ENCODE data around the gene PIRT. TPM values are rescaled to one million over a fixed set of nuclear protein-coding genes. Genes with fewer than 3 reads are reported as not detected.

The PIRT gene
- total RNA-seq, 2 donors from 2014 or later = not detected

GRCh38 chr17:10843811-10844210 lies 5.9 kb upstream of the PIRT start:
- H3K36me3 Mint-ChIP-seq (ENCODE audit: insufficient read depth in 2 of 2) = no peaks in the 10 kb centered on the region
- ATAC-seq (replicated peaks in 1 of 2) (no peak), DNase-seq (no peak)
- no peaks in the 10 kb centered on the region for H3K9me3 Mint-ChIP-seq
- no peak overlapping the region for H3K27ac Mint-ChIP-seq
- H3K27me3 Mint-ChIP-seq (ENCODE audit: low read depth) = peaks cover 8% of the 10 kb centered on the region
- H3K4me3 Mint-ChIP-seq = peak overlapping the region in 1 of 2 donors; percentile 46
- peaks cover 9% of the 10 kb centered on the region for H3K4me1 Mint-ChIP-seq (ENCODE audit: low read depth)

- peaks cover 9% of the 10 kb centered on the region for H3K4me1 Mint-ChIP-seq (ENCODE audit: low read depth)
- no peak overlapping the region for H3K4me3 Mint-ChIP-seq
- no peaks in the 10 kb centered on the region for H3K9me3 Mint-ChIP-seq
- no peak for ATAC-seq (replicated peaks in 1 of 2)
- H3K27ac Mint-ChIP-seq = no peak overlapping the region
- H3K27me3 Mint-ChIP-seq (ENCODE audit: low read depth) = peaks cover 8% of the 10 kb centered on the region
- no peak for DNase-seq
- H3K36me3 Mint-ChIP-seq (ENCODE audit: insufficient read depth in 2 of 2) = no peaks in the 10 kb centered on the region
These were observed 4.8 kb upstream of the PIRT start for GRCh38 chr17:10842658-10843057.

DNA sequence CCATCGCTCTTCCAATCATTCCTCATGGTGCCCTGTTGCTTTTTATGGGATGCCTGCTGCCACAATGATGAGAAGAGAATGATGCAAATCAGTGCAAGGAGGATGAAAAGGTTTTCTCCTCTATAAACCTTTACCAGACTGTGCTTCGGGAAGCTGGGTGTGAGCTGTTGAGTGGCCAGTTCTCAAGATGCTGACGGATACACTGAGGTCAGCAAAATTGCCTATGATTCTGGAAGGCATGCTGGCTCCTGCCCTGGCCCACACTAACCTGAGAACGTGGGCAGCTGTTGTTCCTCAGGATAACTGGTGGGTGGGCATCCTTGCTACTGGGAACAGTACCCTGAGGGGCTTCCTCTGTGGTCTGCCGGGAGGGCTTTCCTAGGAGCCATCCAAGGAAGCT lies 795 bp upstream of the PIRT start:
- H3K4me1 Mint-ChIP-seq (ENCODE audit: low read depth) = no peaks in the 10 kb centered on the region
- H3K27me3 Mint-ChIP-seq (ENCODE audit: low read depth) = peaks cover 3% of the 10 kb centered on the region
- no peak overlapping the region for H3K27ac Mint-ChIP-seq
- no peak for DNase-seq
- H3K36me3 Mint-ChIP-seq (ENCODE audit: insufficient read depth in 2 of 2) = no peaks in the 10 kb centered on the region
- no peak for ATAC-seq (replicated peaks in 1 of 2)
- H3K4me3 Mint-ChIP-seq = no peak overlapping the region
- H3K9me3 Mint-ChIP-seq = no peaks in the 10 kb centered on the region

DNA sequence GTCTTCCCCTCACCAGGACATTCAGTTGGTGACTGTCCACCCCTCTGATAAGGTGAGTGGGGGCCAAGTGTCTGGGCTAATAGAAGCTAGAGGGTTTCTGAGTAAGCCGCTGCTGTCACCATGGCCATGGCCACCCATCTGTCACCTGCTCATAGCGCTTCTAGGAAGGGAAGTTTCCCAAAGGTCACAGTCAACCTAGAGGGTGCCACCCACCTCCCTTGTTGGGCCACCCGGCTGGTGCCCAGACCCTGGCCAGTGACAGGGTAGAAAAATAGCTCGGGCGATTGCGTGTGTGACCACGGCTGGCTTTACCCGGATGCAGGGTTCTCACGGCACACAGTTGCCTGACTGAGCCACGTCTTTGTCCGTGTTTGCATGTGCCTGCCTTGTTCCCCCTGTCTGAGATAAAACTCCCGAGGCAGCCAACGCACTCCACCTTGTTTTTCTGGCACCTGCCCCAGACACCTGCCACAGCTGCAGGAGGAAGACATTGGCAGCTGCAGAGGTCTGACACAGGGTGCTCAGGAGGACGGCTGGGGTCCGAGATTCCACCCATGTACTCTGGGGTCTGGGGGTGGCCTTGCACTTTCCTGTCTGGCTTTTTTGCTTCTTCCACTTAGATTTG lies 809 bp downstream of the PIRT start:
- no peak overlapping the region for H3K27ac Mint-ChIP-seq
- no peak for ATAC-seq (replicated peaks in 1 of 2)

GRCh38 chr17:10836145-10836544 lies 1.7 kb downstream of the PIRT start:
- no peaks in the 10 kb centered on the region for H3K9me3 Mint-ChIP-seq
- H3K4me3 Mint-ChIP-seq = no peak overlapping the region
- DNase-seq = no peak
- no peaks in the 10 kb centered on the region for H3K27me3 Mint-ChIP-seq (ENCODE audit: low read depth)
- no peak for ATAC-seq (replicated peaks in 1 of 2)
- no peaks in the 10 kb centered on the region for H3K4me1 Mint-ChIP-seq (ENCODE audit: low read depth)
- H3K36me3 Mint-ChIP-seq (ENCODE audit: insufficient read depth in 2 of 2) = no peaks in the 10 kb centered on the region
- H3K27ac Mint-ChIP-seq = no peak overlapping the region

More for the DNA sequence above, 809 bp downstream of the PIRT start:
- H3K9me3 Mint-ChIP-seq = no peaks in the 10 kb centered on the region
- no peak for DNase-seq
- no peak overlapping the region for H3K4me3 Mint-ChIP-seq
- no peaks in the 10 kb centered on the region for H3K27me3 Mint-ChIP-seq (ENCODE audit: low read depth)
- H3K36me3 Mint-ChIP-seq (ENCODE audit: insufficient read depth in 2 of 2) = no peaks in the 10 kb centered on the region
- no peaks in the 10 kb centered on the region for H3K4me1 Mint-ChIP-seq (ENCODE audit: low read depth)

DNA sequence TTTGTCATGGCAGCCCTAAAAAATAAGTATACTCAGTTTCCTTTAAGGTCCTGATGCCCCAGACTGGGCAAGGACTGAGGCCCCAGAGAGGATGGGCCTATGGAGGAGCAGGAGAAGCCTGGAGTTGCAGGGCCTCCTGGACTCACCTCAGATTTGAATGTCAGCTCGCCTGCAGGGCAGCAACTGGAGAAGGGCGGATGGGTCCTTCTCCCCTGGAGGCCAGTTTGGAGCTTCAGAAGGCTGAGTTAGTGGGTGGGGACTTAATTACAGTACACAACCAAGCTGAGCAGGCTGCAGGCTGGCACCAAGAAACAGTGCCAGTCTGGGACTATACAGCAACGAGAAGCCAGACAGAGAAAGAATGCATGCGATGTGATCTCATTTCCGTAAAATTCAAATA lies 6.2 kb downstream of the PIRT start:
- Mint-ChIP-seq H3K27me3 (ENCODE audit: low read depth) (peaks cover 9% of the 10 kb centered on the region), H3K4me3 (no peak overlapping the region), H3K9me3 (no peaks in the 10 kb centered on the region), H3K27ac (no peak overlapping the region), H3K36me3 (ENCODE audit: insufficient read depth in 2 of 2) (no peaks in the 10 kb centered on the region), H3K4me1 (ENCODE audit: low read depth) (no peaks in the 10 kb centered on the region)
- no peak for ATAC-seq (replicated peaks in 1 of 2)
- DNase-seq = no peak

- Mint-ChIP-seq H3K27ac (no peak overlapping the region), H3K9me3 (no peaks in the 10 kb centered on the region), H3K36me3 (ENCODE audit: insufficient read depth in 2 of 2) (no peaks in the 10 kb centered on the region), H3K27me3 (ENCODE audit: low read depth) (peaks cover 9% of the 10 kb centered on the region), H3K4me3 (no peak overlapping the region), H3K4me1 (ENCODE audit: low read depth) (no peaks in the 10 kb centered on the region)
- no peak for DNase-seq
- no peak for ATAC-seq (replicated peaks in 1 of 2)
These were observed 9.9 kb downstream of the PIRT start for GRCh38 chr17:10827898-10828552.

DNA sequence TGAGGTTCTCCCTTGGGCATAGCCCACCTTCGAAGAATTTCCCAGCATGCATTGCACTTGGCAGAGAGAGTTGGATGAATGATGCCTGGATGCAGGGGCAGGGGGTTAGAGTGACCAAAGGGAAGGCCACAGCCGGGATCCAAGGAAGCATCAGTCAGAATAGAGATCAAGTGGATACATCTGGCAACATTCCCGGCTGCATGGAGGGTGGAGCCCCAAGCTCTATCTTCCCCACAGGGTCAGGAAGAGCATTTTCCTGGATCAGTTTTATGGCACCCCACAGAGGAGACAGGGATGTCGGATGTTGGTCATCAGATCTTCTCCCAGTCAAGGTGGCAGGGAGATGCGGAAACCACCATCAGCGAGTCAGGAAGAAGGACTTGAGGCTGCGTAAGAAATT lies 13.0 kb downstream of the PIRT start:
- H3K4me3 Mint-ChIP-seq = no peak overlapping the region
- no peak for ATAC-seq (replicated peaks in 1 of 2)
- H3K27ac Mint-ChIP-seq = no peak overlapping the region
- H3K4me1 Mint-ChIP-seq (ENCODE audit: low read depth) = no peaks in the 10 kb centered on the region
- DNase-seq = no peak
- H3K9me3 Mint-ChIP-seq = no peaks in the 10 kb centered on the region
- H3K27me3 Mint-ChIP-seq (ENCODE audit: low read depth) = peaks cover 9% of the 10 kb centered on the region
- no peaks in the 10 kb centered on the region for H3K36me3 Mint-ChIP-seq (ENCODE audit: insufficient read depth in 2 of 2)

DNA sequence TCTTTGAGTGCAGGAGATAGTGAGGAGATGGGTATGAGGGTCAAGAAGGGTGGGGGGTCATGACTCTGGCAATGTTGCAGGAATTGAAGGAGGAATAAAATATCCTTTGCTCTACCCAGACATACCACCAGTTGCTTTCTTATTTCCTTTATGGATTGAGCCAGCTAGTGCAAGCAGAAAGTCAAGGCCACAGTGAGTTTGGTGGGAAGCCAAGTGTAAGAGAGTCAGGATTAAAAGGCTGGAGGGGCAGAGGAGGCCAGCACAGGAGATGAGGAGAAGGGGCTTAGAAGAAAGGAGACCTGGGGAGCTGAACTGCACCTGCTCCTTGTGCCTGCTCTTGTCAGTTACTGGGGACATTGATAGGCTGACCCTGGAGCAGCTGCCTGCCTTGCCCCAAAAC lies 16.1 kb downstream of the PIRT start:
- H3K36me3 Mint-ChIP-seq (ENCODE audit: insufficient read depth in 2 of 2) = no peaks in the 10 kb centered on the region
- H3K27ac Mint-ChIP-seq = no peak overlapping the region
- no peaks in the 10 kb centered on the region for H3K9me3 Mint-ChIP-seq
- no peak overlapping the region for H3K4me3 Mint-ChIP-seq
- no peak for ATAC-seq (replicated peaks in 1 of 2)
- no peaks in the 10 kb centered on the region for H3K27me3 Mint-ChIP-seq (ENCODE audit: low read depth)
- H3K4me1 Mint-ChIP-seq (ENCODE audit: low read depth) = no peaks in the 10 kb centered on the region
- DNase-seq = no peak

- no peaks in the 10 kb centered on the region for H3K9me3 Mint-ChIP-seq
- no peak overlapping the region for H3K27ac Mint-ChIP-seq
These were observed 16.8 kb downstream of the PIRT start for GRCh38 chr17:10821054-10821453.

DNA sequence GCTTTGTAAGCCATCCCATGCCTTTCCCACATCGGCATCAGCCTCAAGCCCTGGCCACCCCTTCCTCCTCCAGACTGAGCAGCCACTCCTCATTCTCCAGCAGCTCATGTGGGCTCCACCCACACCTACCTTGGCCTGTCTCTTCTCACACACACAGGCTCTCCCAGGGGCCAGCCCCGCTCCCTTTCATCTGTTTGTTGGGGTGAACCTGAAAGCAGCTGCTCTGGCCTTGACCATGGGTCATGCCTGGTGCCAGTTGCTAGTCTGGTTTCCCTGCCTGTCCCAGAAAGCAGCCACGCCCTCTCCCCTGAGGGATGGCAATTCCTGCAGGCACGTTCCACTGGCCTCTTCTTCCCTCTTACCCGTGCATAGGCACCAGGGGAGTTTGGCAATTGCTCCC lies 22.6 kb downstream of the PIRT start:
- ATAC-seq (replicated peaks in 1 of 2) = no peak
- no peak overlapping the region for H3K4me3 Mint-ChIP-seq
- H3K36me3 Mint-ChIP-seq (ENCODE audit: insufficient read depth in 2 of 2) = no peaks in the 10 kb centered on the region
- DNase-seq = no peak
- no peak overlapping the region for H3K27ac Mint-ChIP-seq
- no peaks in the 10 kb centered on the region for H3K27me3 Mint-ChIP-seq (ENCODE audit: low read depth)
- no peaks in the 10 kb centered on the region for H3K9me3 Mint-ChIP-seq
- H3K4me1 Mint-ChIP-seq (ENCODE audit: low read depth) = no peaks in the 10 kb centered on the region

More at GRCh38 chr17:10821054-10821453, 16.8 kb downstream of the PIRT start:
- H3K27me3 Mint-ChIP-seq (ENCODE audit: low read depth) = no peaks in the 10 kb centered on the region
- H3K4me3 Mint-ChIP-seq = no peak overlapping the region
- H3K36me3 Mint-ChIP-seq (ENCODE audit: insufficient read depth in 2 of 2) = no peaks in the 10 kb centered on the region
- DNase-seq = no peak
- H3K4me1 Mint-ChIP-seq (ENCODE audit: low read depth) = no peaks in the 10 kb centered on the region
- no peak for ATAC-seq (replicated peaks in 1 of 2)

- no peaks in the 10 kb centered on the region for H3K4me1 Mint-ChIP-seq (ENCODE audit: low read depth)
- no peak overlapping the region for H3K4me3 Mint-ChIP-seq
- ATAC-seq (replicated peaks in 1 of 2) = no peak
- no peak for DNase-seq
- no peaks in the 10 kb centered on the region for H3K27me3 Mint-ChIP-seq (ENCODE audit: low read depth)
- H3K36me3 Mint-ChIP-seq (ENCODE audit: insufficient read depth in 2 of 2) = no peaks in the 10 kb centered on the region
- no peak overlapping the region for H3K27ac Mint-ChIP-seq
- H3K9me3 Mint-ChIP-seq = no peaks in the 10 kb centered on the region
These were observed 23.8 kb downstream of the PIRT start for GRCh38 chr17:10814075-10814474.

DNA sequence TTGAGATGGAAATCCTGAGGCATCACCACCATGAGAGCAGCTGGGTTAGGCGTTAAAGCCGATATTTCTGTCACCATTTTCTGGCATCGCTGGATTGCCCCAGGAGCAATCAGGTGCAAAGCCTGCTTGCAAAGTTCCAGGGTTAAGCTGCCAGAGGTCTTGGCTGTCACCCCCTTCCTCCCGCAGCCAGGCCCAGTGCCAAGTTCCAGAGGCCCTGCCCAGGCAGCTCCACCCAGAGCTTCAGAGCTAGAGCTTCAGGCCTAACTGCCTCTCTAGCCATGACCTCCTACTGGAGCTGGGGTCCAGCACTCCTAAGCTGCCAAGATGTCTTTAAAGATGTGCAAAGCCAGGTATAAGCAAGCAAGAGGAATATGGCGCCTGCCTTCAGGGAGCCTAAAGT lies 25.2 kb downstream of the PIRT start:
- no peaks in the 10 kb centered on the region for H3K27me3 Mint-ChIP-seq (ENCODE audit: low read depth)
- H3K4me1 Mint-ChIP-seq (ENCODE audit: low read depth) = no peaks in the 10 kb centered on the region
- H3K4me3 Mint-ChIP-seq = no peak overlapping the region
- DNase-seq = no peak
- no peak for ATAC-seq (replicated peaks in 1 of 2)
- no peaks in the 10 kb centered on the region for H3K36me3 Mint-ChIP-seq (ENCODE audit: insufficient read depth in 2 of 2)
- no peak overlapping the region for H3K27ac Mint-ChIP-seq
- no peaks in the 10 kb centered on the region for H3K9me3 Mint-ChIP-seq

GRCh38 chr17:10809605-10810004 lies 28.3 kb downstream of the PIRT start:
- H3K9me3 Mint-ChIP-seq = no peaks in the 10 kb centered on the region
- no peaks in the 10 kb centered on the region for H3K36me3 Mint-ChIP-seq (ENCODE audit: insufficient read depth in 2 of 2)
- H3K4me3 Mint-ChIP-seq = no peak overlapping the region
- H3K4me1 Mint-ChIP-seq (ENCODE audit: low read depth) = no peaks in the 10 kb centered on the region
- no peak overlapping the region for H3K27ac Mint-ChIP-seq
- DNase-seq (no peak), ATAC-seq (replicated peaks in 1 of 2) (no peak)
- H3K27me3 Mint-ChIP-seq (ENCODE audit: low read depth) = no peaks in the 10 kb centered on the region

Data from activated T-cell treated with anti-CD3 and anti-CD28 coated beads, Interleukin-2, amount 50 U/mL, for 72 hours (primary cell).